ENCODE data around the gene SUMO4.

Gene SUMO4

DNA sequence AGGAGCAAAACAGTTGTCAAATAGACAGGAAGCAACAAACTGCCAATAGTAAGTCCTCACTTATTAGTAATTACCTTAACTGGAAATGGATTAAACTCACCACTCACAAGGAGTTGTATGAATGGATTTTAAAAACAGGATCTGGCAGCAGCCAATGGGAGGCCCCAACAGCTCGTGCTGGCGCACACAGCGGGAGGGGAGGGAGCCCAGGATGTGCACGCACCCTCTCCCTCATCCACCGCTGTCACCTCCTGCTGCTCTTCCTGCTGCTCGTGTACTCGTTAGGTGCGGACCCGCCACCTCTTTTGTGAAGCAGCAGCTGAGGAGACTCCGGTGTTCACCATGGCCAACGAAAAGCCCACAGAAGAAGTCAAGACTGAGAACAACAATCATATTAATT is at the start of gene SUMO4:
TSS of gene SUMO4 (plus strand) at position 213 of the 400 bp plus-strand sequence. CDS start at position 343, 130 bp downstream.
- DNase-seq (ENCODE audit: low read depth, low spot score) = no peak

DNA sequence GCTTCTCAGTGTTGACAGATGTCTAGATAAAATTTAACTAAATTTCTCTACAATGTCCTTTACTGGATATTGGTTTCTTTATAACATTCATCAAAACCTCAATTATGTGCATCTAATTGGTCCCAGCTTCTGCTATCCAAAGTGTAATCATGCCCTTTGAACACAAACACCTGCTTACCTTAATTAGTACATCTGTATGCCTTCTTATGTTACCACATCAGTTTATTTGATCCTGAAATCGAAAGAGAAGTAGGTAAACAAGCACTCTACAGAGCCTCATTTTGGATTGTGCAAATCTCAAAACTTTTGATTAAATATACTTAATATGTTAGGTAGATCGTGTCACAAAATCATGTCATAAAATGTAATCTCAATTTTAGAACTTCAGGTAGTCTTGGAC is 46.1 kb upstream of the SUMO4 start:
- no peak for DNase-seq (ENCODE audit: low read depth, low spot score)

DNA sequence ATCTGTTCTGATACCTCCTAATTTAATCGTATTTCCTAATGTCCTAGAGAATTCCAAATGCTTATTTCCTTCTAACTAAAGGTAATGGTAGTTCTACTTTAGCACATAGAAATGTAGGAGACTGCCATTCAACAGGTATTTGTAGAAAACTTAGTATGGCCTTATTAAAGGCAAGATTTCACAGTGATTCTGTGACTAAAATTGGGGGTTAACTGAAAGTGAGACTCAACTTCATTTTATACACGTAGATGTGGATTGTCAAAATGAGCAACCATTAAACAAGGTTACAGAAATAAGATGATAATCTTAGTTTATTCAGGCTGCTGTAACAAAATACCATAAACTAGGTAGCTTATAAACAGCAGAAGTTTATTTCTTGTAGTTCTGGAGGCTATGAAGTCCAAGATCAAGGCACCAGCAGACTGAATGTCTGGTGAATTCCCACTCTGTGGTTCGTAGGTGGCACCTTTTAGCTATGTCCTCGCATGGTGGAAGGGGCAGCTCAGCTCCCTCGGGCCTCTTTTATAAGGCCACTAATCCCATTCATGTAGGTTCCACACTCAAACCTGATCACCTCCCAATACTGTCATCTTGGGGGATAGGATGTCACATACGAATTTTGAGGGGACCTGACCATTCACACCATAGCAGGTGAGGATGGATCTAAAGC is 43.8 kb upstream of the SUMO4 start:
- no peak for DNase-seq (ENCODE audit: low read depth, low spot score)

DNA sequence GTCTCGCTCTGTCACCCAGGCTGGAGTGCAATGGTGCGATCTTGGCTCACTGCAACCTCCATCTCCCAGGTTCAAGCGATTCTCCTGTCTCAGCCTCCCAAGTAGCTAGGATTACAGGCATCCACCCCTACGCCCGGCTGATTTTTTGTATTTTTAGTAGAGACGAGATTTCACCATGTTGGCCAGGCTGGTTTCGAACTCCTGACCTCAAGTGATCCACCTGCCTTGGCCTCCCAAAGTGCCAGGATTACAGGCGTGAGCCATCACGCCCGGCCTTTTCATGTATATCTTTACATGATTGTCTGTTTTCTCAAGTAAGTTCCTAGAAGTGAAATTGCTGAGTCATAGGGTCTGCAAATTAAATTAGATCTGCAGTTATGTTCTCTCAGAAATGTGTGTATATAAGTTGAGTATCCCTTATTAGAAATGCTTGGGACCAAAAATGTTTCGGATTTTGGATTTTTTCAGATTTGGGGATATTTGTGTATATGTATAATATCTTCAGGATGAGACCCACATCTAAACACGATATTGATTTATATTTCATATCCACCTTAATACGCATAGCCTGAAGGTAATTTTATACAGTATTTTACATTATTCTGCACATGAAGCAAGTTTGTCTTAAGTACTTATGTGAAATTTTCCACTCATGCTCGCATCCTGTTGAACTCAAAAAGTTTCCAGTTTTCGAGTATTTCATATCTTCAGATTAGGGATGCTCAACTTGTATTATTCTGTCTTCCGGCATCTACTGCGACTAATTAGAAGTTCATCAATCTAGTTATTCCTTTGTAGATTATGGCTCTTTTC is 42.1 kb upstream of the SUMO4 start:
- DNase-seq (ENCODE audit: low read depth, low spot score) = no peak

DNA sequence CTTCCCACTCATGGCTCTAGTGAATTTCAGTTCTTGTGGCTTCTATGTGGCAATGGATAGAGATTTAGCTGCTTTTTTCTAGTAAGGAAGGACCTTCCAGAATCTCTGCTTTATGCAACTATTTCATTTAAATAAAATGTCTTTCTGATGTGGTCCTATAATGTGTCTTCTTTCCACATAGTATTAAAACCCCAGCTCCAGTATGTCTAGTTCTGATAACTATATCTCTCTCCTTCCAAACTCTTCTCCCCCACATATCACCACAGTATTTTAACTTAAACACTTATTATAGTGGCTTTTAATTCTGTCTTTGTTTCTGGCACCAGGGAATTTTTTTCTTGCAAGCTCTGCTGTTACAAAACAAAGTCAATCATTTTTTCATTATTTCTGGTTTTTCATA is 40.6 kb upstream of the SUMO4 start:
- DNase-seq (ENCODE audit: low read depth, low spot score) = no peak

DNA sequence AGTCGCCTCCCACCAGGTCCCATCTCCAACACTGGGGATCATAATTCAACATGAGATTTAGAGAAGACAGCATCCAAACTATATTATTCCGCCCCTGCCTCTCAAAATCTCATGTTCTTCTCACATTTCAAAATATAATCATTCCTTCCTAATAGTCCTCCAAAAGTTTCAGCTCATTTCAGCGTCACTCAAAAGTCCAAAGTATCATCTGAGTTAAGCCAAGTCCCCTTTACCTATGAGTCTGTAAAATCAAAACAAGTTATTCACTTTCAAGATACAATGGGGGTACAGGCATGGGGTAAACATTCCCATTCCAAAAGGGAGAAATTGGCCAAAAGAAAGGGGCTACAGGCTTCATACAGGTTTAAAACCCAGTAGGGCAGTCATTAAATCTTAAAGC is 39.5 kb upstream of the SUMO4 start:
- DNase-seq (ENCODE audit: low read depth, low spot score) = no peak

DNA sequence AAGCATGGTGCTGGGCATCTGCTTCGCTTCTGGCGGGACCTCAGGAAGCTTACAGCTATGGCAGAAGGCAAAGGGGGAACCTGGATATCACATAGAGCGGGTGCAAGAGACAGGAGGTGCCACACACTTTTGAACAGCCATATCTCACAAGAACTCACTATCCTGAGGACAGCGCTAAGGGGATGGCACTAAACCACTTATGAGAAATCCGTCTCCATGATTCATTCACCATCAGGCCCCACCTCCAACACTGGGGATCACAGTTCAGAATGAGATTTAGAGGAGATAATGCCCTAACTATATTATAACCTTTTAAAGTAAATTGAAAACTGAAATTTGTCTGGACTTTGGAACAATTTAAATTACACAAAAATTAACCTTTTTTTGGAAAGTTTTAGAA is 37.8 kb upstream of the SUMO4 start:
- DNase-seq (ENCODE audit: low read depth, low spot score) = no peak

DNA sequence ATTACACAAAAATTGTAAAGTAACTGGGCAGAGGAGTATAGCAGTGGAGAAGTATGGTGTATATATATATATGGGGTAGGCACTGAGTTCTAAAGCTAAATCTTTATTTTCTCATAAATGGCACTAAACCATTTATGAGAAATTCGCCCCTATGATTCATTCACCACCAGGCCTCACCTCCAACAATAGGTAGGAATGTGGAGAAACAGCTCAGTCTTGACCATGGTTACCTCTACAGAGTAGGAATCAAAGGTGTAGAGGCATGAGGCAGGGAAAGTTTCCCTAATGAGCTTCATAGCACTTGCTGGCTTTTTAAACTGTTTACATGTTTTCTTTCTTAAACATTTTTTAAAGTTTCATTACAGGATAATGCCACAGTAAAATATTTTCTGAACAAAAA is 36.9 kb upstream of the SUMO4 start:
- DNase-seq (ENCODE audit: low read depth, low spot score) = no peak

DNA sequence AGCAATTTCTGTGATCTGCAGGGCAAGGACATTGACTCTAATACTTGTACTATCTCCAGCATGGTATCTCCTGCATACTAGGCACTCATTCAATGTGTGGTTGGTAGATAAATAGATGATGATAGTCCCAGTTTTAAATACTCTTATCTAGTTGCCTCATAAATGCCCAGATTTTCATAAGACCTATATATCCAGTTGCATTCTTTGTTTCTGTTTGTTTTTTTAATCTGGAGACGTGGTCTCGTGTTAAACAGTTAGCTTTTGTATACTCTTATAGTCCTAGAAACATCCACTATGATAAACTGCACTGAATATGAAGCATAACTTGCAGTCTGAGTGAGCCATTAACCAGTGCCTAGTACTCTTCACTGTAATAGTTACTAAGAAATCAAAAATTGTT is 35.5 kb upstream of the SUMO4 start:
- no peak for DNase-seq (ENCODE audit: low read depth, low spot score)

DNA sequence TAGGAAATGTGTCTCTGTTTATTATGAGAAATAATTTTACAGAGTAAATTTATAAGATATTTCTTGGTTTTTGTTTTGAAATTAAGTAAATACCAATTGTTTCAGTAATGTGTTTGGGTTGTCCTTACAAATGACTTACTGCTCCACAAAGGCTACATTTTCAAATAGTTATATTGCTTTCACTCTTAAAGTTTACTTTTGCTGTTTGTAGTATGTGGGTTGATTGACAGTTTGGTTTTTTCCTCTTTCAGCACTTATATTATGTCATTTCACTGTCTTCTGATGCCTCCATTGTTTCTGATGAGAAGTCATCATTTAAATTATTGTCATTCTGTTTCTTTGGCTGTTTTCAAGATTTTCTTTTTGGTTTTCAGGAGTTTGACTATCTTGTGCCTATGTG is 34.9 kb upstream of the SUMO4 start:
- no peak for DNase-seq (ENCODE audit: low read depth, low spot score)

DNA sequence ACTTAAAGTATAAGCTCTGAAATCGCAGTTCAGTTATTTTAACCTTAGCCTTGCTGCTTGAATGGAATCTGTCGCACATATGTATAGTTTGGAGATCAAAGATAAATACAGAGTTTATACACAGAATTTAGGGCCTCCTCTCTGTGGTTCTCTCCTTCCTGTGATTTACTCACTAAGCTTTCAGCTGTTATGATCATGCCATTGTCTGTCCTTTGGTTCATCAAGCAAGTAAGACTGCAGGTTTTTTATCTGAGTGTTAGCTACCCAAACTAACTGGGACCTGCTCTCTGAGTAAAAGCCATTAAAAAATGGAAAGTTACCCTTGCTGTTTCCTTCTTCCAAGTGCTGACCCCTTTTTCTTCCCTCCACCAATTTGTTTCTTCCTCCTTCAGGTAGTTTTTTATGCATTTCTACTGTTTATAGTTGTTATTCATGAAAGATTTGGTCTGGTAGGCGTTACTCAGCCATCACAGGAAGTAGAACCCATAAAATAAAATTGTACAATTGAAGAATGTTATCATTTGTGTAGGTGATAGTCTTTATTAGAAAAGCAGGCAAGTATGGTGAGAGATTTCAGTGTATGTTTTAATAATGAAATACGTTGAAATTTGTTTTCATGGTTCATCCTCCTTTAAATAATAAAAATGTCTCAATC is 33.7 kb upstream of the SUMO4 start:
- DNase-seq (ENCODE audit: low read depth, low spot score) = no peak

DNA sequence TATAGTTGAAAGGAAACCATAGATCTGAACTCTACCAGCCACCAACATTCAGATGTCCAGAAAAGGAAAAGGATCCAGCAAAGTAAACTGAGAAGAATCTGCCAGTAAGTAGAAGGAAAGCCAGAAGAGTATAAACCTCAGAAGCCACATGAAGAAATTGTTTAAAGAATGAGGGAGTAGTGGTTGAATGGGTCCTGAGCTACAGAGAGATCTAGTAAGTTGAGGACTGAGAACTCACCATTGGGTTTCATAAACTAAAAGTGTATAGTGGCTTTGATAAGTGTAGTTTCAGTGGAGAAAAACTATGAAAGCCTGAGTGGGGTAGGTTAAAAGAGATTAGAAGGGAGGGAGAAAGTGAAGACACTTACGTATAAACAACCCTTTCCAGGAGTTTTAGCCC is 32.0 kb upstream of the SUMO4 start:
- DNase-seq (ENCODE audit: low read depth, low spot score) = no peak

DNA sequence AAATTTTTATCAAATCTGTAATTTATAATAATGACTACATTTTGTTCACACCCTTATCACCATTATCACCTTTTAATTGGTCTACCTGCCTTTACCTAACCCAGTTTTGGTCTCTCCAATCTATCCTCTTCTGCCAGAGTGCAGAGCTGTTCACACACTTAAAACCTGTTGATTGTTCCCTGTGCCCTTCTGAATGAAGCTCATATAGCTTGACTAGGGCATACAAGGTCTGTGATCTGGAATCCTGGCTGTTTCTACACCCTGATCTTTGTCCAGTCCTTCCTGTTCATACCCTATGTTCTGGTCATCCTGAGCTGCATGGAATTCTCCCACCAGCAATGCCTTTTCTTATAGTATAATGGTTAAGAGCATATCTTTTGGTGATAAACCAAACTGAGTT is 28.9 kb upstream of the SUMO4 start:
- no peak for DNase-seq (ENCODE audit: low read depth, low spot score)

DNA sequence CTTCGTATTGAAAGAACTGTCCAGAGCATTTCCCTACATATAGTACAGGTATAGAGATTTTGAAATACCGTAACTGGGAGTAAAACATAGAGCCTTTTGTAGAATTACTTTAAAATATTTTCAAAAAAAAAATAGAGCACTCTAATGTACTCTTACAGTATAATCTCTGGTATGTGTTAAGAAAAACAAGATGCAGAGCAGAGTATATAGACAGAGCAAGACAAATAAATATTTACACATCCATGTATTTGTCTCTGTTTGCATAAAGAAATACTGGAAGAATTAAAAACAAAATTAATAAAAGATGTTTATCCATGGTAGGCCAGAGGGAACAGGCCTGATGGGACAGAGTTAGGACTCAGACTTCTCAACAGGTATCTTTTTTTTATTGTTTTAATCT is 28.0 kb upstream of the SUMO4 start:
- no peak for DNase-seq (ENCODE audit: low read depth, low spot score)

DNA sequence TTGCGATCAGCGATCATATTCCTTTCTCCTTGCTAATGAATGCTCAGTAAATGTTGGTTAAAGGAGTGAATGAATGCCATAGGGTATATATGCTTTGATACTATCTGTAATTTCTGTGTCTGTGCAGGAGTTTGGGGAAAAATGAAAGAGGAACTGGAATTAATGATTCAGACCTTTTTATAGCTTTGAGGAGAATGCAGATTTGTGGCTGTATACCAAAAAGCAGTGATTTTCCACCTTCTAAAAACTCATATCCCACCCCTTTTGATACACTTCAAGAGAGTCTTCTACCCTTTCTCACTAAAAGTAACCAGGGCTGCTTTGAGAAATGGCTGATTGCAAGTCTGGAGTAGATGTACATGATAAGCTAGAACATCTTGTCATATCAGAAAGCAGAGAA is 26.6 kb upstream of the SUMO4 start:
- no peak for DNase-seq (ENCODE audit: low read depth, low spot score)

DNA sequence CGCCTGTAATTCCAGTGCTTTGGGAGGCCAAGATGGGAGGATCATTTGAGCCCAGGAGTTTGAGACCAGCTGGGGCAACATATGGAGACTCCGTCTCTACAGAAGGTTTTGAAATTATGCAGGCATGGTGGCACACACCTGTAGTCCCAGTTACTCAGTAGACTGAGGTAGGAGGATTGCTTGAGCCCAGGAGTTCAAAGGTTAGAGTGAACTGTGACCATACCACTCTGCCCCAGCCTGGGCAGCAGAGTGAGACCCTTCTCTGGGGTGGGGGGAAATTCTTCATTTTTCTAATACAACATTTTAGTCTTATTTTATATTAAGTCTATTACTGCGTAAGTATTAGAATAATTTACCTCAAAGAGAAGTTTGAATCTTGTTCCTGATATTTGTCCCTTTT is 20.1 kb upstream of the SUMO4 start:
- DNase-seq (ENCODE audit: low read depth, low spot score) = no peak

DNA sequence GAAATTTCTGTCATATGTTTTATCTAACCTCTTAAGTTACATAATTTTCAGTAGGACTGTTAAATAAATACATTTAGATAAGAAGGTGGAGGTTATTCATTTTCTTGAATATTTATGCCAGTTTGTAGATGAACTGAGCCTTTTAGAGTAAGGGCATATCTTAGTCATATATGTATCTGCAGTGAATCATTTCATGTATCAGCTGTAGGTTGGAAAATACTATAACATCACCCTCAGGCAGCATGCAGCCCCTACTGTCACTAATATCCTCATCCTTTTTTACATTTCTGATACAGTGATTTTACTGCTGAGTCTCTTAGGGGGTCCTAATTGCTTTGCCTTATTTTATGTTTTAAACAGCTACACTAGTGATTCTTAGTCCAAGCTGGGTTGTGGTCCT is 19.5 kb upstream of the SUMO4 start:
- no peak for DNase-seq (ENCODE audit: low read depth, low spot score)

DNA sequence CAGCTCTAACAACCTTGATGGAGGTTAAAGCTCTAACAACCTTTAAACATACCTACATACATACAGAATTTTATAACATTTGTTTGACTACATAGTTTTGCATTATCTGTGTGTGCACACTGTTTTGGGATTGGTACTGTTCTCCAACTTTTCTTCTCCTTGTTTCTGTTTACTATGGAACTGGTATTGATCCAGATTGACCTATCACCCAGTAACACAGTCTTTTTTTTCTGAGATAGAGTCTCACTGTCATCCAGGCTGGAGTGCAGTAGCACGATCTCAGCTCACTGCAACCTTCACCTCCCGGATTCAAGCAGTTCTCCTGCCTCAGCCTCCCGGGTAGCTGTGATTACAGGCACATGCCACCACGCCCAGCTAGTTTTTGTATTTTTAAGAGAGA is 16.7 kb upstream of the SUMO4 start:
- DNase-seq (ENCODE audit: low read depth, low spot score) = no peak

DNA sequence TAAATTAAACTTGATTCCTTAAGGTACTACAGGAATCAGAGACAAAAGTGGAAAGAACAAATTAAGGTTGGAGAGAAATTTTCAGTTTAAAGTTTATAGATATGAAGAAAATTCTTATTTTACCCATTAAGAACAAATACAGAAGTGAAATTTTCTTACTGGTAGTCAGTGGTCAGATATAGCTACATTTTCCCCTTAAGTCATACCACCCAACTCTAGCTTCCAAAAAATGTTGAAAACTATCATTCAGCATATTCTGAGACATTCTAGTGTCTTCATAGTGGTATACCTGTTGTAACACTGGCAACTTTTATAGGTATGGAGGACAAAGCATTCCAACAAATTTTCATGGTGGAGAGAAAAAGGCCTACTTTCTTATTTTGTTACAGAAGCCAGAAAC is 15.6 kb upstream of the SUMO4 start:
- no peak for DNase-seq (ENCODE audit: low read depth, low spot score)

DNA sequence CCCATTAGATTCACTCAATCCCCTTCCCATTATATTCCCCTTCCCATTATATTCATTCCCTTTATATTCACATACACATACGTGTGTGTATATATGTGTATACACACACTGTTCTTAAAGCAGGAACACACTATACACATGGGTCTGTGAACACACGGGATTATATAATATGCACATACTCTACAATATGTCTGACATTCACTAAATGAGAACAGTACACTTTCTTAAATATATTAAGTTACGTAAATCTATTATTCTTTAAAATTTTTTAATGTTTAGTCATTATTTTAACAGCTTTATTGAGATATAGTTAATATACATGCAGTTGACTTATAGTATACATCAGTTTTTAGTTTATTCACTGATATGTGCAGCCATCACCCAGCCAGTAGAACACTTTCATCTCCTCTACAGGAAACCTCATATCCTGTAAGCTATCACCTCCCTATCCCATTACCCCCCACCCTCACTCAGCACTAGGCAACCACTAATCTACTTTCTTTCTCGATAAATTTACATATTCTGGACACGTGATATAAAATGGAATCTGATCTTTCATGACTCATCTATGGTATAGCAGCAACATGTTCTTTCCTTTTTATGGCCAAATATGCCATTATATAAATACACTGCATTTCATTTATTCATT is 13.9 kb upstream of the SUMO4 start:
- no peak for DNase-seq (ENCODE audit: low read depth, low spot score)

DNA sequence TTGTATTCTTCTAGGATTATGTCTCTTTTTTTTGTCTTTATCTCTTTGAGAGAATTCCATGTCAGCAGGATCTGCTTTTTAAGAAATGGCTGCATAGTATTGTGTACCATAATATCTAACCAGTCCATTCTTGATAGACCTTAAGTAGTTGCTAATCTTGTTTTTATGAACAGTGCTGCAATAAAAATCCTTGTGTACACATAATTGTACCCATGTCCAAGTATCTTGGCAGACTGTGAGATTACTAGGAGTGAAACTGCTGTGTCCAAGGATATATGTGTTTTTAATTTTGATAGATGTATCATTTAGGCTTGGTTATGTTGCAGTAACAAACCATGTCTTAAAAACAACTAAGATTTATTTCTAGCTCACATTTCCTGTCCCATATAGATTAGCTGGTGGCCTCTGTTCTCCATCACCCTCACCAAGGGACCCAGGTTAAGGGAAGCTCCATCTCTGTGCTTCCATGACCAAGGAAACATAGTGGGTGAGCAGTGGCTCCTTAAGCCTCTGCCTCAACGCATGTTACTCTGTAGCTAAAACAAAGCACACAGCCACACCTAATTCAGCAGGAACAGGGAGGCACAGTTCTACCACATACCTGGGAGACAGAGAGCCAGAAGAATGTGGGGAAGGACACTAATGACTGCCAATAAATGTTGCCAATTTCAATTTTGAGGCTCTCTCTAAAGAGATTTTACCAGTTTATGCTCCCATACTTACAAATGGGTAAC is 12.1 kb upstream of the SUMO4 start:
- no peak for DNase-seq (ENCODE audit: low read depth, low spot score)

All from iPS DF 19.7 (cell line).